ENCODE results near the gene CREB3L4.

The CREB3L4 gene

GRCh38 chr1:153959454-153959853 is 8.2 kb upstream of the CREB3L4 start:
- ChIA-PET CTCF (interaction anchor here (1.2 to 5.6 kb wide), 2 partner anchors 14 to 28 kb away, joined by 3 to 83 read pairs; partner anchors contain the start of gene DENND4B), POLR2A (interaction anchor here (0.6 to 1.7 kb wide), 3 partner anchors 8 to 296 kb away, joined by 3 to 17 read pairs (median 5); partner anchors contain the start of gene CREB3L4)
- H3K4me3 ChIP-seq (ENCODE audit: low read depth, low read length), result no peak overlapping the region
- TF ChIP-seq CTCF (IDR thresholded peaks at IDR 0.05; ENCODE audit: insufficient read depth, low read length, missing control alignments), result no peak
- DNase-seq (ENCODE audit: low read depth, low spot score), result no peak

- H3K4me3 ChIP-seq (ENCODE audit: low read depth, low read length), result no peak overlapping the region
- DNase-seq (ENCODE audit: low read depth, low spot score), result no peak
- ChIA-PET CTCF (interaction anchor here (1.2 kb wide), 1 partner anchor 27 kb away, joined by 3 read pairs; no protein-coding TSS in a partner anchor), POLR2A (interaction anchor here (0.6 kb wide), 2 partner anchors 17 to 27 kb away, joined by 3 read pairs; no protein-coding TSS in a partner anchor)
- no peak for TF ChIP-seq CTCF (IDR thresholded peaks at IDR 0.05; ENCODE audit: insufficient read depth, low read length, missing control alignments)
Observed at GRCh38 chr1:153960206-153960605, 7.5 kb upstream of the CREB3L4 start.

GRCh38 chr1:153961421-153961820 is 6.3 kb upstream of the CREB3L4 start:
- DNase-seq (ENCODE audit: low read depth, low spot score), result no peak
- H3K4me3 ChIP-seq (ENCODE audit: low read depth, low read length), result peak overlapping the region; percentile 85
- CTCF ChIA-PET, result interaction anchor here (1.6 kb wide), 1 partner anchor 13 kb away, joined by 4 read pairs; no protein-coding TSS in a partner anchor
- TF ChIP-seq CTCF (IDR thresholded peaks at IDR 0.05; ENCODE audit: insufficient read depth, low read length, missing control alignments), result no peak
- POLR2A ChIA-PET, result no interaction called here

- no peak for DNase-seq (ENCODE audit: low read depth, low spot score)
- ChIA-PET CTCF (interaction anchor here (0.9 to 2.9 kb wide), 7 partner anchors 12 to 182 kb away, joined by 3 to 26 read pairs (median 4); partner anchors contain the start of genes DENND4B, JTB and RAB13), POLR2A (interaction anchor here (0.7 to 3.1 kb wide), 8 partner anchors 10 to 28 kb away, joined by 3 to 22 read pairs (median 4); partner anchors contain the start of genes DENND4B, JTB and RPS27)
- peak overlapping the region; percentile 85 for H3K4me3 ChIP-seq (ENCODE audit: low read depth, low read length)
- TF ChIP-seq CTCF (IDR thresholded peaks at IDR 0.05; ENCODE audit: insufficient read depth, low read length, missing control alignments), result no peak
Observed at GRCh38 chr1:153962088-153963029, 5.3 kb upstream of the CREB3L4 start.

GRCh38 chr1:153963030-153963849 is 4.5 kb upstream of the CREB3L4 start, which contains the start of gene SLC39A1:
Gene SLC39A1 (minus strand): TSS chr1:153963537. CDS start chr1:153962715, 822 bp downstream.
- CTCF ChIA-PET, result interaction anchor here (0.9 to 2.9 kb wide), 7 partner anchors 14 to 183 kb away, joined by 3 to 26 read pairs (median 4); partner anchors contain the start of genes DENND4B, JTB and RAB13
- DNase-seq (ENCODE audit: low read depth, low spot score), result no peak
- POLR2A ChIA-PET, result interaction anchor here (0.6 to 3.1 kb wide), 10 partner anchors 9 to 983 kb away, joined by 3 to 22 read pairs (median 4); partner anchors contain the start of genes DENND4B, JTB and RPS27
- peak within 1 kb of the TSS; percentile 85 for H3K4me3 ChIP-seq (ENCODE audit: low read depth, low read length)
- no peak for TF ChIP-seq CTCF (IDR thresholded peaks at IDR 0.05; ENCODE audit: insufficient read depth, low read length, missing control alignments)
